ENCODE data around the gene DGKI. TPM values are rescaled to one million over a fixed set of nuclear protein-coding genes. Genes with fewer than 3 reads are reported as not detected.

DGKI gene
- total and polyA plus RNA-seq, 2 donors (not counting 1 experiment from before 2014, with no cell fraction given): 0.74 to 2.1 TPM

GRCh38 chr7:137544453-137545058 lies 302.2 kb downstream of the DGKI start:
- H3K4me3 ChIP-seq (replicated peaks in 1 of 4; ENCODE audit: control extremely low read depth in 1 of 4, insufficient read depth in 1 of 4, low read depth in 3 of 4, low read length in 4 of 4): no peak overlapping the region
- no peak overlapping the region for H2AFZ ChIP-seq (ENCODE audit: low read length)
- peak; percentile 9 to 17 for DNase-seq (ENCODE audit: low read depth in 2 of 2)
- H4K20me1 ChIP-seq (ENCODE audit: control insufficient read depth, extremely low read depth, insufficient read depth, low read length): no peaks in the 10 kb centered on the region
- H3K27me3 ChIP-seq (ENCODE audit: control insufficient read depth, insufficient read depth, low read length): no peaks in the 10 kb centered on the region
- H3K79me2 ChIP-seq (ENCODE audit: control insufficient read depth, insufficient read depth, low read length): no peaks in the 10 kb centered on the region
- H3K4me2 ChIP-seq (ENCODE audit: extremely low read depth, insufficient read depth, low read length): no peak overlapping the region
- TF ChIP-seq CTCF (conservative IDR thresholded peaks at IDR 0.05 in 1 of 2, IDR thresholded peaks at IDR 0.05 in 1 of 2; ENCODE audit: low read depth in 1 of 2, low read length in 2 of 2): no peak
- TF ChIP-seq EZH2 (IDR thresholded peaks at IDR 0.05; ENCODE audit: low read length, missing control alignments): no peak
- H3K9me3 ChIP-seq (ENCODE audit: control insufficient read depth, insufficient read depth, low read depth, low read length): no peaks in the 10 kb centered on the region
- H3K36me3 ChIP-seq (ENCODE audit: control insufficient read depth, insufficient read depth, low read length): no peaks in the 10 kb centered on the region
- no peak overlapping the region for H3K27ac ChIP-seq (ENCODE audit: insufficient read depth, low read length)
- no peaks in the 10 kb centered on the region for H3K4me1 ChIP-seq (ENCODE audit: control insufficient read depth, extremely low read depth, insufficient read depth, low read length)
- no peak overlapping the region for H3K9ac ChIP-seq (ENCODE audit: insufficient read depth, low read length)

GRCh38 chr7:137539111-137539715 lies 307.6 kb downstream of the DGKI start:
- DNase-seq (ENCODE audit: low read depth in 2 of 2): peak; percentile 84 to 97
- no peak overlapping the region for H3K4me2 ChIP-seq (ENCODE audit: extremely low read depth, insufficient read depth, low read length)

DNA sequence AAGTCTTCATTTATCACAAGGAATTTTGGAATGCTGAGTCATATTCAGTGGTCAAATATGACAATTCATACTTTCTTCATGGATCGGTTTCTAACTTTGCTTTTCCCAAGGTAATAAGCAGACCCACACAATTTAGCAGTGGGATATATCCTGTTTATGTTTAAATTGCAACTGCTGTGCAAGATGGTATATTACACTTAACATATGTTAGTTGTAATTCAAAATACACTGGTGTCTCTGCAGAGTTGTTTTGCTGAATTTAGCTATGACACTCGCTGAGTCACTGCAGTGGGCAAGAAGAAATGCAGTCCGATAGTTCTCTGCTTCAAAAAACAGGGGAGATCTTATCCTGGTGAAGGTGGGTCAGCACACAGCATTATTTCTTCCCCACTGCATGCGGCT lies 308.4 kb downstream of the DGKI start:
- no peak overlapping the region for H3K4me3 ChIP-seq (replicated peaks in 1 of 4; ENCODE audit: control extremely low read depth in 1 of 4, insufficient read depth in 1 of 4, low read depth in 3 of 4, low read length in 4 of 4)
- no peak overlapping the region for H2AFZ ChIP-seq (ENCODE audit: low read length)
- H3K9ac ChIP-seq (ENCODE audit: insufficient read depth, low read length): no peak overlapping the region

More at GRCh38 chr7:137539111-137539715, 307.6 kb downstream of the DGKI start:
- Histone ChIP-seq H3K9ac (ENCODE audit: insufficient read depth, low read length) (no peak overlapping the region), H2AFZ (ENCODE audit: low read length) (peak overlapping the region; percentile 9), H4K20me1 (ENCODE audit: control insufficient read depth, extremely low read depth, insufficient read depth, low read length) (no peaks in the 10 kb centered on the region), H3K27me3 (ENCODE audit: control insufficient read depth, insufficient read depth, low read length) (no peaks in the 10 kb centered on the region), H3K9me3 (ENCODE audit: control insufficient read depth, insufficient read depth, low read depth, low read length) (no peaks in the 10 kb centered on the region), H3K4me3 (replicated peaks in 1 of 4; ENCODE audit: control extremely low read depth in 1 of 4, insufficient read depth in 1 of 4, low read depth in 3 of 4, low read length in 4 of 4) (no peak overlapping the region), H3K36me3 (ENCODE audit: control insufficient read depth, insufficient read depth, low read length) (no peaks in the 10 kb centered on the region), H3K79me2 (ENCODE audit: control insufficient read depth, insufficient read depth, low read length) (no peaks in the 10 kb centered on the region), H3K4me1 (ENCODE audit: control insufficient read depth, extremely low read depth, insufficient read depth, low read length) (peaks cover 7% of the 10 kb centered on the region), H3K27ac (ENCODE audit: insufficient read depth, low read length) (peak overlapping the region; percentile 57)
- TF ChIP-seq CTCF (conservative IDR thresholded peaks at IDR 0.05 in 1 of 2, IDR thresholded peaks at IDR 0.05 in 1 of 2; ENCODE audit: low read depth in 1 of 2, low read length in 2 of 2) (no peak), EZH2 (IDR thresholded peaks at IDR 0.05; ENCODE audit: low read length, missing control alignments) (no peak)

More for the DNA sequence above, 308.4 kb downstream of the DGKI start:
- no peak for TF ChIP-seq CTCF (conservative IDR thresholded peaks at IDR 0.05 in 1 of 2, IDR thresholded peaks at IDR 0.05 in 1 of 2; ENCODE audit: low read depth in 1 of 2, low read length in 2 of 2)
- no peak for TF ChIP-seq EZH2 (IDR thresholded peaks at IDR 0.05; ENCODE audit: low read length, missing control alignments)
- peak; percentile 64 to 90 for DNase-seq (ENCODE audit: low read depth in 2 of 2)
- H3K4me1 ChIP-seq (ENCODE audit: control insufficient read depth, extremely low read depth, insufficient read depth, low read length): peaks cover 7% of the 10 kb centered on the region
- no peaks in the 10 kb centered on the region for H3K79me2 ChIP-seq (ENCODE audit: control insufficient read depth, insufficient read depth, low read length)
- H3K36me3 ChIP-seq (ENCODE audit: control insufficient read depth, insufficient read depth, low read length): no peaks in the 10 kb centered on the region
- peak overlapping the region; percentile 57 for H3K27ac ChIP-seq (ENCODE audit: insufficient read depth, low read length)
- no peaks in the 10 kb centered on the region for H3K27me3 ChIP-seq (ENCODE audit: control insufficient read depth, insufficient read depth, low read length)
- H4K20me1 ChIP-seq (ENCODE audit: control insufficient read depth, extremely low read depth, insufficient read depth, low read length): no peaks in the 10 kb centered on the region
- peak overlapping the region; percentile 17 for H3K4me2 ChIP-seq (ENCODE audit: extremely low read depth, insufficient read depth, low read length)
- no peaks in the 10 kb centered on the region for H3K9me3 ChIP-seq (ENCODE audit: control insufficient read depth, insufficient read depth, low read depth, low read length)
